ENCODE measurements around the gene LBR.

The LBR gene

GRCh38 chr1:225464851-225465792 lies 37.3 kb upstream of the LBR start:
- DNase-seq (ENCODE audit: low spot score), result no peak

GRCh38 chr1:225462714-225463574 lies 35.1 kb upstream of the LBR start:
- DNase-seq (ENCODE audit: low spot score), result no peak

GRCh38 chr1:225462429-225462713 lies 34.5 kb upstream of the LBR start:
- no peak for DNase-seq (ENCODE audit: low spot score)

GRCh38 chr1:225461533-225462428 lies 33.9 kb upstream of the LBR start:
- DNase-seq (ENCODE audit: low spot score), result no peak

GRCh38 chr1:225460737-225461532 lies 33.1 kb upstream of the LBR start:
- DNase-seq (ENCODE audit: low spot score), result peak; percentile 46

GRCh38 chr1:225460021-225460736 lies 32.3 kb upstream of the LBR start:
- no peak for DNase-seq (ENCODE audit: low spot score)

GRCh38 chr1:225458222-225458631 lies 30.4 kb upstream of the LBR start:
- no peak for DNase-seq (ENCODE audit: low spot score)

GRCh38 chr1:225454733-225455132 lies 26.9 kb upstream of the LBR start:
- DNase-seq (ENCODE audit: low spot score), result no peak

- no peak for DNase-seq (ENCODE audit: low spot score)
Observed at GRCh38 chr1:225453797-225454648, 26.2 kb upstream of the LBR start.

GRCh38 chr1:225451840-225452515 lies 24.1 kb upstream of the LBR start:
- DNase-seq (ENCODE audit: low spot score), result no peak

- DNase-seq (ENCODE audit: low spot score), result no peak
Observed at GRCh38 chr1:225451340-225451739, 23.5 kb upstream of the LBR start.

GRCh38 chr1:225450491-225451191 lies 22.8 kb upstream of the LBR start:
- DNase-seq (ENCODE audit: low spot score), result no peak

GRCh38 chr1:225449774-225450173 lies 21.9 kb upstream of the LBR start:
- no peak for DNase-seq (ENCODE audit: low spot score)

- no peak for DNase-seq (ENCODE audit: low spot score)
Observed at GRCh38 chr1:225449261-225449660, 21.4 kb upstream of the LBR start.

- no peak for DNase-seq (ENCODE audit: low spot score)
Observed at GRCh38 chr1:225448146-225448805, 20.4 kb upstream of the LBR start.

- no peak for DNase-seq (ENCODE audit: low spot score)
Observed at GRCh38 chr1:225447650-225448089, 19.8 kb upstream of the LBR start.

GRCh38 chr1:225446981-225447615 lies 19.3 kb upstream of the LBR start:
- no peak for DNase-seq (ENCODE audit: low spot score)
